Glutamatergic neuron (in vitro differentiated cells): ENCODE measurements around the gene RGL1. TPM values are rescaled to one million over a fixed set of nuclear protein-coding genes. Genes with fewer than 3 reads are reported as not detected.

Experiments used
- DNase-seq: peaks from one replicate; pipeline ENCODE4 v3.0.0; 2022
- H3K27ac Mint-ChIP-seq: one replicate; pipeline ENCODE4 v1.8.0; 2020; ENCODE audit warnings: mild to moderate bottlenecking, mixed read lengths, inconsistent platforms; ENCODE audit not compliant: unreplicated experiment
- H3K27me3 Mint-ChIP-seq: one replicate; pipeline ENCODE4 v1.8.0; 2020; ENCODE audit warnings: mild to moderate bottlenecking, moderate library complexity, mixed read lengths, inconsistent platforms; ENCODE audit not compliant: unreplicated experiment
- H3K36me3 Mint-ChIP-seq: one replicate; pipeline ENCODE4 v1.8.0; 2020; ENCODE audit warnings: mild to moderate bottlenecking, mixed read lengths, inconsistent platforms; ENCODE audit not compliant: unreplicated experiment
- H3K4me1 Mint-ChIP-seq: one replicate; pipeline ENCODE4 v1.8.0; 2020; ENCODE audit warnings: mild to moderate bottlenecking, low read depth, mixed read lengths, inconsistent platforms; ENCODE audit not compliant: unreplicated experiment
- H3K4me3 Mint-ChIP-seq: one replicate; pipeline ENCODE4 v1.8.0; 2020; ENCODE audit warnings: mild to moderate bottlenecking, mixed read lengths, inconsistent platforms; ENCODE audit not compliant: unreplicated experiment
- H3K9me3 Mint-ChIP-seq: one replicate; pipeline ENCODE4 v1.8.0; 2020; ENCODE audit warnings: mild to moderate bottlenecking, moderate library complexity, mixed read lengths, inconsistent platforms; ENCODE audit not compliant: unreplicated experiment
- total RNA-seq: library from RNA; stranded (reverse); fragmentation: NEBNext Ultra II Directional; extraction: Animal tissue kit (Norgen Biotek cat#: 25700); gene quantifications from one replicate; pipeline ENCODE4 v1.2.1, GENCODE V29; 2021; ENCODE audit not compliant: unreplicated experiment
- TF ChIP-seq, protein P1 (sequence below): fragments of 200-600 bp; sonication (generic); IDR thresholded peaks from one replicate; pipeline ENCODE4 v1.5.0; 2021; ENCODE audit not compliant: partially characterized antibody, unreplicated experiment

RGL1 gene
- total RNA-seq, 1 donor from 2014 or later = 4.9 TPM

DNA sequence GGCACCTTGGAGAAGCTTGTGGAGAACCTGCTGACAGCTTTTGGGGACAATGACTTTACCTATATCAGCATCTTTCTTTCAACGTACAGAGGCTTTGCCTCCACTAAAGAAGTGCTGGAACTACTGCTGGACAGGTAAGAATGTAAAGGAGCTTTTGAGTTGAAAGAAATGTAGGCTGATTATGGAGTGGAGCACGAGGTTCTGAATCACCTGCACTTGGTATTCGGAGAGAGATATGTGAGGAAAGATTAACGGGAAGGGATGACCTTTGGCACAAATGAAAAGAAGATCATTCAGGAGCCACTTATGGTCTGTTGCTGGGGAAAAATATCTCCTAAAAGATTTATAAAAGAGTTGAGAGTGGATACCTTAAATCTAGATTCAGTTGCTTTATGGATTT, 42.7 kb downstream of the RGL1 start:
- Mint-ChIP-seq H3K36me3 (no peaks in the 10 kb centered on the region), H3K27me3 (no peaks in the 10 kb centered on the region), H3K27ac (no peak overlapping the region), H3K9me3 (peaks cover 4% of the 10 kb centered on the region), H3K4me1 (peaks cover 20% of the 10 kb centered on the region), H3K4me3 (no peak overlapping the region)
- no peak for DNase-seq
- TF ChIP-seq, protein P1, sequence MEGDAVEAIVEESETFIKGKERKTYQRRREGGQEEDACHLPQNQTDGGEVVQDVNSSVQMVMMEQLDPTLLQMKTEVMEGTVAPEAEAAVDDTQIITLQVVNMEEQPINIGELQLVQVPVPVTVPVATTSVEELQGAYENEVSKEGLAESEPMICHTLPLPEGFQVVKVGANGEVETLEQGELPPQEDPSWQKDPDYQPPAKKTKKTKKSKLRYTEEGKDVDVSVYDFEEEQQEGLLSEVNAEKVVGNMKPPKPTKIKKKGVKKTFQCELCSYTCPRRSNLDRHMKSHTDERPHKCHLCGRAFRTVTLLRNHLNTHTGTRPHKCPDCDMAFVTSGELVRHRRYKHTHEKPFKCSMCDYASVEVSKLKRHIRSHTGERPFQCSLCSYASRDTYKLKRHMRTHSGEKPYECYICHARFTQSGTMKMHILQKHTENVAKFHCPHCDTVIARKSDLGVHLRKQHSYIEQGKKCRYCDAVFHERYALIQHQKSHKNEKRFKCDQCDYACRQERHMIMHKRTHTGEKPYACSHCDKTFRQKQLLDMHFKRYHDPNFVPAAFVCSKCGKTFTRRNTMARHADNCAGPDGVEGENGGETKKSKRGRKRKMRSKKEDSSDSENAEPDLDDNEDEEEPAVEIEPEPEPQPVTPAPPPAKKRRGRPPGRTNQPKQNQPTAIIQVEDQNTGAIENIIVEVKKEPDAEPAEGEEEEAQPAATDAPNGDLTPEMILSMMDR = no peak

- Mint-ChIP-seq H3K27ac (no peak overlapping the region), H3K4me3 (no peak overlapping the region), H3K27me3 (no peaks in the 10 kb centered on the region), H3K4me1 (peaks cover 10% of the 10 kb centered on the region), H3K9me3 (peaks cover 2% of the 10 kb centered on the region), H3K36me3 (no peaks in the 10 kb centered on the region)
- TF ChIP-seq, protein P1 = no peak
- no peak for DNase-seq
Observed at GRCh38 chr1:183850852-183851251, 45.9 kb downstream of the RGL1 start.

DNA sequence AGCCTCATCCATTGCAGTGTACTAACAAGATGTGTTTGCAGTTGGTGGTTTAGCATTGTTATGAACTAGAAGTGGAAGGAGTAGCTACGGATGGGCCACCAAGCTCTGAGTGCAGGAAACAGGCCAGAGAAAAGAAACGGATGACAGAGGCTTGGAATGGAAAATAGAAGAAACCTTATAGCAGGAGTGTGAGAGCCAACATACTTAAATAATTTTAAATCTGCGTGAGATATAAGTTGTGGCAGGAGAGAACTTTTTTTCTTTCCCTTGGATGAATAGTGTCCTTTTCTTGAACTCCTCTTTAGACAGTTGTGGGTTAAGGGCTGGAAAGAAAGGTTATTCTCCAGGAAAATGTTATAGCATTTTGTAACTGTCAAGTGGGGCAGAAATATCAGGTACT, 54.2 kb downstream of the RGL1 start:
- no peak overlapping the region for H3K4me3 Mint-ChIP-seq
- DNase-seq = no peak
- H3K27me3 Mint-ChIP-seq = peaks cover 5% of the 10 kb centered on the region
- H3K9me3 Mint-ChIP-seq = peaks cover 1% of the 10 kb centered on the region
- no peaks in the 10 kb centered on the region for H3K36me3 Mint-ChIP-seq
- TF ChIP-seq, protein P1 = no peak
- peaks cover 9% of the 10 kb centered on the region for H3K4me1 Mint-ChIP-seq
- no peak overlapping the region for H3K27ac Mint-ChIP-seq

DNA sequence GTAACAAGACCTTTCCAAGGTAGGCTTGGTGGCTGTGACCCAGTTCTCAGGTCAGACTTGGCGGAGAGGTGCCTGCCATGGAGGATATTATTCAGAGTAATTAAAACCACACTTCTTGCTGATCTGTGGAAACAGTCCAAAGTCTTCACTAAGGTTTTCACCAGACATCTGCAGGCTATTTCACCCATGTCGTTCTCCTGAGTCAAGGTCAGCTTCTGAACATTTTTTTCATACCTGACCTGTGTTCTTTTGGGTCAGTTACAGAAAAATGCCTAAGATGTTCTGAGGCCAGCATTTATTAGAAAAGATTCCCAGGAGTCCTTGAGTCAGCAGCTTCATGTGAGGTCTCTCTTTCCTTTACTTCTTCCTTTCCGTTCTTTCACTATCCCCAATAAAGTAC, 54.9 kb downstream of the RGL1 start:
- Mint-ChIP-seq H3K4me3 (no peak overlapping the region), H3K4me1 (peaks cover 13% of the 10 kb centered on the region), H3K36me3 (no peaks in the 10 kb centered on the region), H3K9me3 (peaks cover 4% of the 10 kb centered on the region), H3K27me3 (peaks cover 5% of the 10 kb centered on the region), H3K27ac (no peak overlapping the region)
- TF ChIP-seq, protein P1 = no peak
- no peak for DNase-seq

GRCh38 chr1:183862967-183863366, 58.0 kb downstream of the RGL1 start:
- H3K27ac Mint-ChIP-seq = no peak overlapping the region
- no peak overlapping the region for H3K4me3 Mint-ChIP-seq
- TF ChIP-seq, protein P1 = no peak
- peaks cover 15% of the 10 kb centered on the region for H3K4me1 Mint-ChIP-seq
- peaks cover 3% of the 10 kb centered on the region for H3K9me3 Mint-ChIP-seq
- H3K27me3 Mint-ChIP-seq = peaks cover 5% of the 10 kb centered on the region
- no peak for DNase-seq
- H3K36me3 Mint-ChIP-seq = no peaks in the 10 kb centered on the region
